NCI-H1930 (cell line): ENCODE data around the gene RHBDD2.
A peak's percentile ranks its signal among the peaks of the same experiment; 100 is the strongest.
"Not testable (repeated sequence)": the region's sequence is repeated elsewhere in the genome, so short reads cannot be mapped to it uniquely, and the experiment has no call there.

Experiments
- DNase-seq, 2 experiments: peaks; one replicate each; lab custom pipeline; 2025; lab: John Stamatoyannopoulos, UW

RHBDD2 gene

DNA sequence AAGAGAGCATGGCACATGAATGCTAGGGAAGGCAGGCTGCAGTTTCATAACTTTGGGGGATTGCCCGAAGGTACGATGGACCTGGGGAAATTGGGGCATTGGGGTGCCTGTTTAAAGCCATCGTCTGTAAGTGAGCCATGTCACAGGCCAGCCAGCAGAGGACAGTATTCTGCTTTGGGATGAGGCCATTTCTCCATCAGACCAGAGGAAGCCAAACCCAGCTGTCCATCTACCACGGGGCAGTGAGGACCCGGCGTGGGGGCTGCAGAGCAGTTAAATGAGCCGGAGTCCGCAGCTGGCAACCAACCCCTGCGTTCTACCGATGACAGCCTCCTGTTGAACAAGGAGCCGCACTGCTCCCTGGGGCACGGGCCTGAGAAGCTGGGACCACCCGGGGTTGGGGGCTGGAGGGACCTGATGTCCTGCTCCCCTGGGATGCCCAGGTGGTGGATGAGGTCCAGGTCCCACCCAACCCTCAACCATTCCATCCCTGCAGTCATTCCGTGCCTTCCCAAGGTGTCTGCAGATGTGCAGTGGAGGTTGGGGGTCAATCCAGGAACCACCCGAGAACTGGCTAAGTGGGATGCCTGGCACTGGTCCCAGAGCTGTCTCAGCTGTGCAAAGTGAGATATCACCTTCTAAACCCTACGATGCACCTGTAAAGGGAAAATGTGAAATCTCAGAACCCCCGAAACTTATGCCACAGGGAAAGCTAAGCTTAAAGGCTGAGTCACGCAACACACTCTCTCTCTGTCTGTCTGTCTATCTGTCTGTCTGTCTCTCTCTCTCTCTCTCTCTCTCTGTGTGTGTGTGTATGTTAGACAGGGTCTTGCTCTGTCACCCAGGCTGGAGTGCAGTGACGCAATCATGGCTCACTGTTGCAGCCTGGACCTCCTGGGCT lies 12.1 kb upstream of the RHBDD2 start:
- DNase-seq, result peak; percentile 35 to 37

DNA sequence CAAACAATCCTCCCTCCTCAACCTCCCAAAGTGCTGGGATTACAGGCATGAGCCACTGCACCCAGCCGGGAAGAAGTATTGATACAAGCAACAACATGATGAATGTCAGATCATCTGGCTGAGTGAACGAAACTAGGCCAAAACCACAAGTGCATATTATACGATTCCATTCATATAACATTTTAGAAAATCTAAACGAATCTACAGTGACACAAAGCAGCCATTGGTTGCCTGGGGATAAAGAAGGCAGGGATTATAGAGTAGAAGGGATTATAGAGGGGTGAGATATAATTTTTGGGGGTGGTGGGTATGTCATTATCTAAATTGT lies 11.5 kb upstream of the RHBDD2 start:
- DNase-seq, result no peak

DNA sequence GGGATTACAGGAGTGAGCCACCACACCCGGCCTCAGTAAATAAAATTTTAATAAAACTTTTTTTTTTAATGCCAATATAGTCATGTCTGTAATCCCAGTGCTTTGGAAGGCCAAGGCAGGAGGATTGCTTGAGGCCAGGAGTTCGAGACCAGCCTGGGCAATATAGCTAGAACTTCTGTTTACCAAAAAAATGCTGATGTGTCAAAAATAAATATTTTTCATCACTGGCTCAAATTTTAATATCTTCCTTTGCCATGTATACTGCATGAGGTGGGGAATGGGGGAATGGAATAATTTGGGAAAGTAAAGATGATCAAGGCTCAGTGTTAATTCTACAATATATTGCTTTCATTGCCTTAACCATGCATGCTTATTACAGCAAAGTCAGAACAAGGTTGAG lies 10.7 kb upstream of the RHBDD2 start:
- no peak for DNase-seq

DNA sequence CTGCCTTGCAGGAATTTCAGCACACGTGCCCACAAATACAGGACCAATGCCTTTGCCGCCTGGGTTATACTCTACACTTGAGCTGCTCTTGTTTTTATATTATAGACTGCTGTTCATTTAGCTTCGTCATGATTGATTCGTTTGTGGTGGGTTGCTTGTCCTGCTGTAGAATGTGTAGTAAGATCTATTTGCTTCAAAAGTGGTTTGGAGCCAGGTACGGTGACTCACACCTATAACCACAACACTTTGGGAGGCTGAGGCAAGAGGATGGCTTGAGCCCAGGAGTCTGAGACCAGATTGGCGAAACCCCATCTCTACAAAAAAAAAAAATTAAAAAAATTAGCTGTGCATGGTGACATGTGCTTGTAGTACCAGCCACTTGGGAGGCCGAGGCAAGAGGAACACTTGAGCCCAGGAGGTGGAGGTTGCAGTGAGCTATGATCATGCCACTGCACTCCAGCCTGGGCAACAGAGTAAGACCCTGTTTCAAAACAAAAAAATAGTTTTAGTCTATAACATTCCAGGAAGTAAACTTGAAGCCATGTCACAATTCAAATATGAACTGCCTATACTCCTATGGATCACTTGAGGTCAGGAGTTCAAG lies 9.0 kb upstream of the RHBDD2 start:
- DNase-seq, result no peak

DNA sequence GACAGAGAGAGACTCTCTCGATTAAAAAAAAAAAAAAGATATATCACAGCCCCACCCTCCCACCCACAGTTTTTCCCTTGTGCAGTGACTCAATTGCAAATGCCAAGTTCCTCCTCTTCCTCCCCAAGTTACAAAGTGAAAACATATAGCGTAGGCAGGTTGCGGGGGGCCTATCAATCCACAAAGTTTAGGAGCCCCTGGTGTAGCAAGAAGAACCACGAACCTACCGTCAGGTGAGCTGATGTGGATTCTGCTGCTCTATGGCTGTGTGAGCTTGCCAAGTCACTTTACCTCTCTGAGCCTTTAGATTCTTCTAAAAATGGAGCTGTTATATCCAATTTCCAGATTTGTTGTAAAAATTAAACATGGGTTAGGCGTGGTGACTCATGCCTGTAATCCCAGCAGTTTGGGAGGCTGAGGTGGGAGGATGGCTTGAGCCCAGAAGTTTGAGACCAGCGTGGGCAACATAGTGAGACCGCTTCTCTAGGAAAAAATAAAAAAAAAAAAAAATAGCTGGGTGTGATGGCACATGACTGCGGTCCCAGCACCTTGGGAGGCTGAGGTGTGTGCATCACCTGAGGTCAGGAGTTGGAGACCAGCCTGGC lies 8.2 kb upstream of the RHBDD2 start:
- DNase-seq, result no peak

DNA sequence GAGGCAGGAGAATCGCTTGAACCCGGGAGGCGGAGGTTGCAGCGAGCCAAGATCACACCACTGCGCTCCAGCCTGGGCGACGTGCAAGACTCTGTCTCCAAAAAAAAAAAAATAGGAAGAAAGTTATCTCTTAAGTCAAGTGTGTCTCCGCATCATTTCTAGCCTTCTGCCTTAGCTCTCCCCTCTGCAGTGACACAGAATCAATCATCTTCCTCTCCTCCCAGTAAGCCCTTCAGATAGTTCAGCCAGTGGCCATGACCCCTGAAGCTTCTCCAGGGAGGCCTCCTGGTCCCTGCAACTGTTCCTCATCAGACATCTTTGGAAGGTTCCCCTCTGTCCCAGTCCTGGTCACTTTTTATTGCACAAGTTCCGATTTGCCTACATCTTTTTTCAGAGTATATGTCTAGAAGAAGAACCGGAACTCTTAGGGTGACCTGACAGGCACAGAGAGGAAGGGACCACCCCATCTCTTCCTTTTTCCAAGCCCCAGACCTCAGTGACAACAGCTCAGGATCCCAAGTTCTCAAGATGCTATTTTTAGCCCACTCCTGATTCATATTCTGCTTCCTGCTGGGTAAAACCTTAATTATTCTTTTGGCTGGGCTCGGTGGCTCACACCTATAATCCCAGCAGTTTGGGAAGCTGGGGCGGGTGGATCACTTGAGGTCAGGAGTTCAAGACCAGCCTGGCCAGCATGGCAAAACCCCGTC lies 6.6 kb upstream of the RHBDD2 start:
- DNase-seq, result no peak

DNA sequence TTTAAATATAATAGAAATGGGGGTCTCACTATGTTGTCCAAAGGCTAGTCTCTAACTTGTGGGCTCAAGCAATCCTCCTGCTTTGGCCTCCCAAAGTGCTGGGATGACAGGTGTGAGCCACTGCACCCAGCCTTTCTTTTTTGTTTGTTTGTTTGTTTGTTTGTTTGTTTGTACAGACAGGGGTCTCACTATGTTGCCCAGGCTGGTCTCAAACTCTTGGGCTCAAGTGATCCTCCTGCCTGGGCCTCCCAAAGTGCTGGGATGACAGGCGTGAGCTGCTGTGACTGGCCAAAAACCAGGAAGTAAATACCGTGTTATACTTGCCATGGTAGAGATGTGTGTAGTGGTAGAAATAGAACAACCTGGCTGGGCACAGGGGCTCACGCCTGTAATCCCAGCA lies 4.7 kb upstream of the RHBDD2 start:
- DNase-seq, result not testable (repeated sequence)

DNA sequence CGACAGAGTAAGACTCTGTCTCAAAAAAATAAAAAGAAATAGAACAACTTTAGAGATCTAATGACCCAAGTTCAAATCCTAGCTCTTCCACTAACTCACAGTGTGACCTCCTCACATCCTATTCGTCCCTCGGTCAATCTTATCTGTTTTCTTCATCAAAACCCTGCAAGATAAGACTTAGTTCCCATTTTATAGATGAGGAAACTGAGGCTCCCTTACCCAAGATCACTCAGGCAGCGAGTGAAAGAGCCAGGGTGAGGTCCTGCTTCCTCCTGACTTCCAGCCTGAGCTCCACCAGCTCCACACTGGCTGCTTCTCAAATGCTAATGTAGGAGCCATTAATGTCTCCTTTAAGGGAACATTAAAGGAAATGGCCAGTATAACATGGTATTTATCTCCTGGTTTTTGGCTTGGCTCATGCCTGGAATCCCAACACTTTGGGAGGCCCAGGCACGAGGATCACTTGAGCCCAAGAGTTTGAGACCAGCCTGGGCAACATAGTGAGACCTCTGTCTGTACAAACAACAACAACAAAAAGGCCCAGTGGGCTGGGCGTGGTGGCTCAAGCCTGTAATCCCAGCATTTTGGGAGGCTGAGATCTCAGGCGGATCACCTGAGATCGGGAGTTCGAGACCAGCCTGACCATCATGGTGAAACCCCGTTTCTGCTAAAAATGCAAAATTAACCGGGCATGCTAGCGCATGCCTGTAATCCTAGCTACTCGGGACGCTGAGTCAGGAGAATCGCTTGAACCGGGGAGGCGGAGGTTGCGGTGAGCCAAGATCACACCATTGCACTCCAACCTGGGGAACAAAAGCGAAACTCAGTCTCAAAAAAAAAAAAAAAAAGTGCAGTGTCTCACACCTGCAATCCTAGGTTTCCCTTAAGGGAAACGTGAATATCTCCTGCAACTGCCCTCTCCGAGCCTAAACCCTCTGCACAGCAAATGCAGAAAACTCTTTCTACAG lies 3.4 kb upstream of the RHBDD2 start:
- DNase-seq, result no peak

DNA sequence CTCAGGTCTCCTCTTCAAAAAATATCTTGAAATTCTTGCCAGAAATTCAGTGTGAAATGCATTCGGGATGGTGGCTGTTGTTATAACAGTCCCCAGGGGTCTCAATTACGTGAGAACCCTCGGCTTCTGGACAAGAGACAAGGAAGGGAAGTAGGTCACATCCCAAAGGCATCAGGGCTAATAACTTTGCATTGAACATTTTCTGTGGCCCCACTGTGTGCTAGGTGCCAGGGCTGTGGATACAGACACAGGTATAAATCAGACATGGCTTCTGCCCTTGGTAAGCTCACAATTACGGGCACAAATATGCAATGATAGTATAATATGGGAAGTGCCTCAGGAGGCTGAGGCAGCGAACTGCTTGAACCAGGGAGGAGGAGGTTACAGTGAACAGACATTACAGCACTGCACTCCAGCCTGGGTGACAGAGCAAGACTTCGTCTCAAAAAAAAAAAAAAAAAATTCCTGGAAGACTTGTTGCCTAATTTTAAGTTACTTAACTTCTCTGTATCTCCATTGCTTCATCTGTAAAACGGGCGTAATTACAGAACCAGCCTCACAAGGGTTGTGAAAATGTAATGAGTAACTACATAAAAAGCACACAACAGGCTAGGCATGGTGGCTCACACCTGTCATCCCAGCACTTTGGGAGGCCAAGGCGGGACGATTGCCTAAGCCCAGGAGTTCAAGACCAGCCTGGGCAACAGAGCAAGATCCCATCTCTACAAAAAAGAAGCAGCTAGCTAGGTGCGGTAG lies 2.5 kb upstream of the RHBDD2 start:
- DNase-seq, result no peak

DNA sequence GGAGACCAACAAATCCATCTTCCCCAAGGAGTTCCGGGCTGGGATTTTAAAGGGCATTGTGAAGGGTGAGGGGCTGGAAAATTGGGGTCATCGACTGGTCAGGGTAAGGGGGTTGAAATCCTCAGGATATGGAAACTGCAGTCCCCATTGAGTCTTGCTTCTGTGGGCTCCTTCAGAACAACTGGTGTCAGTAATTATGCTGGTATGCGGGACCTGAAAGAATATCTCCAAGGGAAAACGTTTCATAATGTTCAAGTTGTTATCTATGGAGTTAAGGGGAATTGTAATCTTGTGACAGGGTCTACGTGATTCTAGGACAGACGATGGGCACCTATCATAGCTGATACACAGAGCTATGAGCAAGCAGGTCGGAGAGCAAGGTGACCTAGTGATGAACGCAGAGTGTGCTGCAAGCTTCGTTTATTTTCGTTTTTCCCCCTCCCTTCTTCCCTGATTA lies 494 bp upstream of the RHBDD2 start:
- DNase-seq, result no peak

DNA sequence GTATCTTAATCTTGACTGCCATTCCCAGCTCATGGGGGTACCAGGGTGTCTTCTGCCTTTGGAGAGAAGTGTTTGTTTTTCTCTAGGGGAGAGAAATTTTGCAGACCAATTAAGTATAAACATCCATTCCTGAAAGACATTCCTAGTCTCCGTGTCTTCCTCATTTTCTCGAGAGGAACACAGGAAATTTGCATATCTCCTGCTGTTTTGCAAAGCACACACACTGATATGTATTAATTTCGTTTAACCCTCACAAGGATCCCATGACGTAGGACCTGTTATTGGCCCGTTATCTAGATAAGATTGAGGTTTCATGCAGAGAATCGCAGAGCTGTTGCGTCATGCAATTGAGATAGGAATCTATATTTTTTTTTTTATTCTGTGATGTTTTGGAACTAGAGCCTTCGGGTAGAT lies 944 bp downstream of the RHBDD2 start:
- DNase-seq, result no peak

DNA sequence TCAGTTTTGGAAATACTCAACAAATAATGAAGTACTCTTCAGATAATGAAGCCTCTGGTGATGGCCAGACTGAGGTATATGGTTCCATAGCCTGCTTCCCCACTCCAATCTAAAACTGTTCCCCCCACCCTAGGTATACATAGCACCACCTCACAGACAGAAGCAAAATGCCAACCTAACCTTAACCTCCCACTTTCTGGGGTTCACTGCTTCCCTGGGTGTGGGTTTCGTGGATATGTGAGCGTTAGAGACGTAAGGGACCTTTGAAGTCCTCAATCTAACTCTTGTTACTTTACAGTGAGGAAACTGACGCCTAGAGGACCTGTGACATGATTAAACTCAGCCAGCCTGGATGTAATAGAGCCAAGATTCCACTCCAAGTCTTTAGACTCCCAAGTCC lies 1.4 kb downstream of the RHBDD2 start:
- DNase-seq, result no peak

DNA sequence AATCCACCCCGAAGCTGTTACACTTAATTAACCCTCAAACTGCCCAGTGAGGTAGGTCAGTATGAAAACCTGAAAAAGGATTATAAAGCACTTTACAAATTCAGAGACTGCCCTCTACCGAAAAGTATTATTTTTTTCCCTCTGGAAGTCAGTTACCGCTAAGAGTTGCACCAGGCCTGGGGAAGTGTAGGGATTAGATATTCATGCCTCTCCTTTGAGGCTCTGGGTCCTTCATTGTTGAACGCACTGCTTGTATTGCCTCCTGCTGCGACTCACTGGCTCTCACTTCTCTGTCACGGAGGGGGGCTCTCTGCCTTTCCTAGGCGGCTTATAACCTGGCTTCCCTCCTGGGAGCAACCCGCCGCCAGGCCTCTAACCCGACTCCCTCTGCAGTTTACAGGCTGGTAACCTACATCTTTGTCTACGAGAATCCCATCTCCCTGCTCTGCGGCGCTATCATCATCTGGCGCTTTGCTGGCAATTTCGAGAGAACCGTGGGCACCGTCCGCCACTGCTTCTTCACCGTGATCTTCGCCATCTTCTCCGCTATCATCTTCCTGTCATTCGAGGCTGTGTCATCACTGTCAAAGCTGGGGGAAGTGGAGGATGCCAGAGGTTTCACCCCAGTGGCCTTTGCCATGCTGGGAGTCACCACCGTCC lies 2.7 kb downstream of the RHBDD2 start:
- DNase-seq, result no peak

DNA sequence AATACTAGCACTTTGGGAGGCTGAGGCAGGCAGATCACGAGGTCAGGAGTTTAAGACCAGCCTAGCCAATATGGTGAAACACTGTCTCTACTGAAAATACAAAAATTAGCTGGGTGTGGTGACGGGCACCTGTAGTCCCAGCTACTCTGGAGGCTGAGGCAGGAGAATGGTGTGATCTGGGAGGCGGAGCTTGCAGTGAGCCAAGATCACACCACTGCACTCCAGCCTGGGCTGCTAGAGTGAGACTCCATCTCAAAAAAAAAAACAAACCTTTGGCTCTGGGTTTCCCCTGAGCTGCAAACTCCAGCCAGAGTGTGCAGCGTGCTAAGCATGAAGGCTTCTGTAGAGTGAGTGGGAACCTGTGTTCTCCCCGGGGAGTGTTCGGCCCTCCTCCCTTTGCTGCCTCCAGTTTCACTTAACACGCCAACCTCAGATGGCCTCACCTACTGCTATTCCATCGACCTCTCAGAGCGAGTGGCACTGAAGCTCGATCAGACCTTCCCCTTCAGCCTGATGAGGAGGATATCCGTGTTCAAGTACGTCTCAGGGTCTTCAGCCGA lies 4.5 kb downstream of the RHBDD2 start:
- DNase-seq, result not testable (repeated sequence)

DNA sequence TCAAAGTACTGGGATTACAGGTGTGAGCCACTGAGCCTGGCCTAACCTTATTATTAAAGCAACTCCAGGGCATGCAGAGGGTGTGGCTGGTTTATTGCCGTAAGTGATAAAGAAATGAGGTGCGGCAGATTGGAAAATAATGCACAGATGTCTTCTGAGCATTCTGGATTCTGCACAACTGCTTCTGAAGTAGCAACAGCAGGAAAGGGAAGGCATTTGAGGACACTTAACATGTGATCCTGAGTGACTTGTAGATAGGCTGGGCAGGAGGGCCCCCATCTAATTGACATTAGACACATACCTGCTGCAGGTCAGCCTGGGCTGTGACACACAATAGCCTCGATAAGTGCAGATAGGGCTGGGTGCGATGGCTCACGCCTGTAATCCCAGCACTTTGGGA lies 5.6 kb downstream of the RHBDD2 start:
- no peak for DNase-seq

DNA sequence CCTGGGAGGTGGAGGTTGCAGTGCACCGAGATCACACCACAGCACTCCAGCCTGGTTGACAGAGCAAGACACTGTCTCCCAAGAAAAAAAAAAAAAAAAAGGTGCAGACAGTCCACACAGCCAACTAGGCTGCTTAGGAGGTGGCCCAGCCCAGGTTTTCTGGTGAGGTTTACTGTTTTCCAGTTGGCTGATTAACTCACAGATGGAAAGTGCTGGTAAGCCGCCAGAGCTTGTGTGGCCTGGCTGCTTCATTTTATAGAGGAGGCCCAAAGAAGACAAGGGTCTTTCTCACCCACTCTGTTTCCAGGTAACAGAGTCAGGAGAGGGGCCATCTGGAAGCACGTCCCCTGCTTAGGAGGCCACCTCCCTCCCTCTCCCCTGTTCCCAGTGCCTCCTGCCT lies 6.2 kb downstream of the RHBDD2 start:
- no peak for DNase-seq

DNA sequence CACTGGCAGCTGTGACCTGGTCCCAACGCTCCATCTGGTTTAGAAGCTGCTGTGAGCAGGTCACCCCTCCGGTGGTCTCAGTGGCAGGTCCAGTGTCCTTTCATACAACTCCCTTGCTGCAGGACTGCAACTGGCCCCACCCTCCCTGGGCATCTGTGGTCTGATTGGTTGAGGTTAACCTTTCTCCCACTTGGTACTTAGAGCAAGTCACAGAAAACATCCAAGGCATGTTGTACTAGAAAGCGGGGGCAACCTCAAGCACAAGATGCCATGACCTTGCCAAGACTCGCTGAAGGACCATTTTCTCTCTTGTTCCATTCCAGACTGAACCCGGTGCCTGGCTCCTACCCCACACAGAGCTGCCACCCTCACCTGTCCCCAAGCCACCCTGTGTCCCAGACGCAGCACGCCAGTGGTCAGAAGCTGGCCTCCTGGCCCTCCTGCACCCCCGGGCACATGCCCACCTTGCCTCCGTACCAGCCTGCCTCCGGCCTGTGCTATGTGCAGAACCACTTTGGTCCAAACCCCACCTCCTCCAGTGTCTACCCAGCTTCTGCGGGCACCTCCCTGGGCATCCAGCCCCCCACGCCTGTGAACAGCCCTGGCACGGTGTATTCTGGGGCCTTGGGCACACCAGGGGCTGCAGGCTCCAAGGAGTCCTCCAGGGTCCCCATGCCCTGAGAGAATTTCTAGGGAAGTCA lies 9.0 kb downstream of the RHBDD2 start:
- no peak for DNase-seq

DNA sequence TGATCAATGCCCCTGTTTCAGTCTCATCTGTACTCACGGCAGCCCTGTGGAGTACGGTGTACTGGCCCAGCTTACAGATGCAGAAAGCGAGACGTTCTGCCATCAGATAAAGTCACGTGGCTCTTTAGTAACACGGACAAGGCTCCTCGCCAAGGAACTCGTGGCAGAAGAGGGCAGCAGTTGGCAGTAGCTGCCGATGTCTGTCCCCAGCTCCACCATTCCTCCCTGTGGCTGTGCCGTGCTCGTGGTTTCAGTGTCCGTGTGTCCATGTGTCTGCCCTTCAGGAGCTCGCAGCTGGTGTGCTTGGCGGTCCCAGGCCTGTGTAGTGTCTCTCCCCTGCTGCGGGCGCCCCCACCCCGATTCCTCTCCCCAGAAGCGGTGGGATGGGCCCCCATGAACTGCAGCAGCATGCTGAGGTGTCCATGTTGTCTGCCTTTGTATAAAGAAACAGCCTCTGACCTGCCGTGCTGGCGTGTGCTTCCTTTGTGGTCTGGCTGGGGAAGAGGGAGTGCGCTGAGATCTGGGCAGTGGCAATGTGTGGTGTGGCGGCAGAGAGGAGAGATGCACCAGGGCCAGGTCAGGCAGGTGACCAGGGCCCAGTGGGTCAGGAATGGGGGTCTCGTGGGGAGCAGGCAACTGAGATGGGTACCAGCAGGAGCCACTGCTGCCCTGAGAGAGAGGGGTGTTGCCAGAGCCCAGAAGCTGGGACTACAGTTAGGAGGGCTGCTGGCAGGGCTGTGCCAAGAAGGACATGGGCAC lies 9.8 kb downstream of the RHBDD2 start:
- DNase-seq, result no peak
